GM13976 (cell line): ENCODE measurements around the gene OR8H2.
"Not testable (repeated sequence)": the region's sequence is repeated elsewhere in the genome, so short reads cannot be mapped to it uniquely, and the experiment has no call there.

Experiments
- DNase-seq: peaks from one replicate; pipeline ENCODE4 v3.0.0; 2012; ENCODE audit warnings: low spot score
- in situ Hi-C: fragments of 300-500 bp; cut with MboI; formaldehyde crosslinking; loops from one replicate; pipeline ENCODE4 v1.12.0; 2022; ENCODE audit warnings: low sequenced_read_pairs, mixed read lengths, inconsistent platforms; ENCODE audit not compliant: unreplicated experiment
- TF ChIP-seq, protein P1 (sequence below): IDR thresholded peaks from 2 replicates; pipeline ENCODE4 v1.5.1; 2012; ENCODE audit warnings: borderline replicate concordance, mild to moderate bottlenecking; ENCODE audit not compliant: insufficient read depth; ENCODE audit errors: extremely low read depth, missing control alignments, control extremely low read depth

OR8H2 gene, protein sequence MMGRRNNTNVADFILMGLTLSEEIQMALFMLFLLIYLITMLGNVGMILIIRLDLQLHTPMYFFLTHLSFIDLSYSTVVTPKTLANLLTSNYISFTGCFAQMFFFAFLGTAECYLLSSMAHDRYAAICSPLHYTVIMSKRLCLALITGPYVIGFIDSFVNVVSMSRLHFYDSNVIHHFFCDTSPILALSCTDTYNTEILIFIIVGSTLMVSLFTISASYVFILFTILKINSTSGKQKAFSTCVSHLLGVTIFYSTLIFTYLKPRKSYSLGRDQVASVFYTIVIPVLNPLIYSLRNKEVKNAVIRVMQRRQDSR

GRCh38 chr11:56103210-56103737, at the start of gene OR8H2:
OR8H2 (plus strand) TSS chr11:56103687; CDS start chr11:56105043, 1,356 bp downstream.
- no peak for DNase-seq
- in situ Hi-C loops, result no loop called here
- TF ChIP-seq, protein P1, sequence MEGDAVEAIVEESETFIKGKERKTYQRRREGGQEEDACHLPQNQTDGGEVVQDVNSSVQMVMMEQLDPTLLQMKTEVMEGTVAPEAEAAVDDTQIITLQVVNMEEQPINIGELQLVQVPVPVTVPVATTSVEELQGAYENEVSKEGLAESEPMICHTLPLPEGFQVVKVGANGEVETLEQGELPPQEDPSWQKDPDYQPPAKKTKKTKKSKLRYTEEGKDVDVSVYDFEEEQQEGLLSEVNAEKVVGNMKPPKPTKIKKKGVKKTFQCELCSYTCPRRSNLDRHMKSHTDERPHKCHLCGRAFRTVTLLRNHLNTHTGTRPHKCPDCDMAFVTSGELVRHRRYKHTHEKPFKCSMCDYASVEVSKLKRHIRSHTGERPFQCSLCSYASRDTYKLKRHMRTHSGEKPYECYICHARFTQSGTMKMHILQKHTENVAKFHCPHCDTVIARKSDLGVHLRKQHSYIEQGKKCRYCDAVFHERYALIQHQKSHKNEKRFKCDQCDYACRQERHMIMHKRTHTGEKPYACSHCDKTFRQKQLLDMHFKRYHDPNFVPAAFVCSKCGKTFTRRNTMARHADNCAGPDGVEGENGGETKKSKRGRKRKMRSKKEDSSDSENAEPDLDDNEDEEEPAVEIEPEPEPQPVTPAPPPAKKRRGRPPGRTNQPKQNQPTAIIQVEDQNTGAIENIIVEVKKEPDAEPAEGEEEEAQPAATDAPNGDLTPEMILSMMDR, result no peak

- in situ Hi-C loops, DNase-seq: not testable (repeated sequence)
Measured at GRCh38 chr11:56056366-56056765, 47.1 kb upstream of the OR8H2 start.

GRCh38 chr11:56057661-56058237, 45.7 kb upstream of the OR8H2 start:
- in situ Hi-C loops, DNase-seq: not testable (repeated sequence)

DNA sequence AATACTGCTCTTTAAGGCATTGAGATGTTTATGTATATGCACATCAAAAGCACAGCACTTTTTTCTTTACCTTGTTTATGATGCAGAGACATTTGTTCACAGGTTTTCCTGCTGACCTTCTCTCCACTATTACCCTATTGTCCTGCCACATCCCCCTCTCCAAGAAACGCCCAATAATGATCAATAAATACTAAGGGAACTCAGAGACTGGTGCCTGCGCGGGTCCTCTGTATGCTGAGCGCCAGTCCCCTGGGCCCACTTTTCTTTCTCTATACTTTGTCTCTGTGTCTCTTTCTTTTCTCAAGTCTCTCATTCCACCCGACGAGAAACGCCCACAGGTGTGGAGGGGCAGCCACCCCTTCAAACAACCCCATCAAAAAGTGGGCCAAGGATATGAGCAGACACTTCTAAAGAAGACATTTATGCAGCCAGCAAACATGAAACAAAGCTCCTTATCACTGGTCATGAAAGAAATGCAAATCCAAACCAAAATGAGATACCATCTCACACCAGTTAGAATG, 45.2 kb upstream of the OR8H2 start:
- DNase-seq, in situ Hi-C loops: not testable (repeated sequence)

DNA sequence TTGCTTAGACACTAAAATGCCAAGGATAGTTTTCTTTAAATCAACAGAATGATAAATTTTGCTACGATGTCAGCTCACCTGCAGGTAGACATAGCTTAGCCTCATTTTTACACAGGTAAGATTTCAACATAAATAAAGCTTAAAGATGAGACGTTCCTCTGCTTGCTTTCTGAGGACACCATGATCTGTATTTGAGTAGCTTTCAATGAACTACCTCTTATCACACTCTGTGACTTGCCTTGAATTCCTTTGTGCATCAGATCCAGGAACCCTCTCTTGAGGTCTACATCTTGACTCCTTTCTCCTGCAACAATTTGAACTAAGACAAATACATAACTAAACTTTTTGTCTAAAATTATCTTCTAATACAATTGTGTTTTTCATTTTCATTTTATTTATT, 36.5 kb upstream of the OR8H2 start:
- TF ChIP-seq, protein P1, result no peak
- in situ Hi-C loops, result no loop called here
- DNase-seq, result no peak

GRCh38 chr11:56089697-56090096, 13.8 kb upstream of the OR8H2 start:
- in situ Hi-C loops, result no loop called here
- no peak for DNase-seq

DNA sequence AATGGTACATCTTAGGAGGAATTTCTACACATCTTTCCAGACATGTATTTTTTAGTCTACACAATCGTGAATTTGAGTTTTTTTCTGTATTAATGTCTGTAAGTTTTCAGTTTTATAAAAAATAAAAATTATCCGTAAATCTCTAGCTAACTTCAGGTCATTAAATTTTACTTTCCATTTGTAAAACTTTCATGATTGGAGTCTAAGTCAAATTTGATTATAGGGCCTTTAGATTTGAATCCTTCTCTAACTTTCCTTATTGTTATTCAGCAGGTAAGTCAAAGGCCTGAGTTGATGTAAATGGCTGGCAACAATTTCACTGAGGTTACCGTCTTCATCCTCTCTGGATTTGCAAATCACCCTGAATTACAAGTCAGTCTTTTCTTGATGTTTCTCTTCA, 10.5 kb upstream of the OR8H2 start, which contains the start of gene OR8I2:
TSS of gene OR8I2 (plus strand) at position 301 of the 400 bp plus-strand sequence. CDS start at position 301, 0 bp downstream.
- in situ Hi-C loops, result no loop called here
- DNase-seq, result no peak
- TF ChIP-seq, protein P1, result no peak

More at GRCh38 chr11:56089697-56090096, 13.8 kb upstream of the OR8H2 start:
- TF ChIP-seq, protein P1, result no peak

GRCh38 chr11:56122073-56122472, 18.6 kb downstream of the OR8H2 start, which contains the start of gene OR8H3:
OR8H3 (plus strand) TSS chr11:56122373; CDS start chr11:56122373, 0 bp downstream.
- no peak for DNase-seq
- TF ChIP-seq, protein P1, result no peak
- in situ Hi-C loops, result no loop called here
